K562 (cell line): ENCODE measurements around the gene RPTOR. TPM values are rescaled to one million over a fixed set of nuclear protein-coding genes. Genes with fewer than 3 reads are reported as not detected.

ENCODE experiments used
- ARNT ChIP-seq, 2 experiments: fragments of 450-650 bp; IDR thresholded peaks; 2 replicates each; pipeline ENCODE4 v1.6.1; 2016; ENCODE audit warnings: mild to moderate bottlenecking in 1 of 2
- CBFA2T2 ChIP-seq: fragments of 450-650 bp; conservative IDR thresholded peaks from 2 replicates; pipeline ENCODE4 v1.6.1; 2017; ENCODE audit warnings: mild to moderate bottlenecking
- DNMT1 ChIP-seq: fragments of 450-650 bp; IDR thresholded peaks from 2 replicates; pipeline ENCODE4 v1.6.1; 2016; ENCODE audit warnings: antibody characterized with exemption, mild to moderate bottlenecking
- GABPB2 ChIP-seq: fragments of 250-450 bp; sonication (Bioruptor Pico); conservative IDR thresholded peaks from 2 replicates; pipeline ENCODE4 v1.5.1; 2021; ENCODE audit warnings: mild to moderate bottlenecking
- HOXB6 ChIP-seq: fragments of 250-450 bp; sonication (Bioruptor Pico); IDR thresholded peaks from 2 replicates; pipeline ENCODE4 v1.5.1; 2022; ENCODE audit warnings: mild to moderate bottlenecking, borderline replicate concordance
- KLF10 ChIP-seq: fragments of 250-450 bp; sonication (Bioruptor Pico); IDR thresholded peaks from 2 replicates; pipeline ENCODE4 v1.6.1; 2021; ENCODE audit warnings: matching md5 sums
- NR0B1 ChIP-seq: fragments of 450-650 bp; IDR thresholded peaks from one replicate; pipeline ENCODE4 v1.6.1; 2018; ENCODE audit warnings: mild to moderate bottlenecking, moderate library complexity; ENCODE audit not compliant: partially characterized antibody
- NR4A1 ChIP-seq, 2 experiments: fragments of 250-450 bp in 1 of 2; fragments of 450-650 bp in 1 of 2; sonication (Bioruptor Pico) in 1 of 2; IDR thresholded peaks; 2 replicates each; pipeline versions ENCODE4 v1.4.0 to v1.6.1; 2016 to 2020; ENCODE audit warnings: mild to moderate bottlenecking in 2 of 2, missing compliant biosample characterization in 1 of 2, missing genetic modification characterization in 1 of 2, moderate library complexity in 1 of 2
- ZNF263 ChIP-seq: sonication (generic); formaldehyde crosslinking; IDR thresholded peaks from 2 replicates; pipeline ENCODE4 v1.8.0; 2022; ENCODE audit warnings: mild to moderate bottlenecking, missing genetic modification reagents, borderline replicate concordance
- ZNF668 ChIP-seq: fragments of 250-450 bp; sonication (Bioruptor Pico); IDR thresholded peaks from 2 replicates; pipeline ENCODE4 v1.8.0; 2022; ENCODE audit warnings: mild to moderate bottlenecking, inconsistent platforms
- polyA plus RNA-seq, 8 experiments: library from polyadenylated mRNA; depleted of rRNA in 4 of 8; stranded (reverse) in 5 of 8; unstranded in 3 of 8; fragments of >200 nt; fragmentation: Nextera tagmentation in 2 of 8; fragmentation: Illumina TruSeq in 1 of 8; extraction: Ambion mirVana in 2 of 8; extraction: Trizol in 1 of 8; gene quantifications; 2 replicates each; pipeline versions ENCODE4 v1.2.1 to v1.2.3, GENCODE V29; 2011 to 2014; ENCODE audit warnings: inconsistent platforms in 1 of 8, missing spikeins in 1 of 8
- total RNA-seq, 7 experiments: library from RNA; depleted of rRNA in 6 of 7; stranded (reverse); fragments of >200 nt in 6 of 7; fragmentation: Illumina TruSeq in 2 of 7; extraction: Trizol in 2 of 7; gene quantifications; 2 replicates each; pipeline versions ENCODE4 v1.2.1 to v1.2.3, GENCODE V29; 2011 to 2021; ENCODE audit warnings: low replicate concordance in 1 of 7
- TF ChIP-seq, protein P1 (sequence below): fragments of 200-800 bp; sonication (Bioruptor generic); IDR thresholded peaks from 2 replicates; pipeline ENCODE4 v1.6.1; 2017; ENCODE audit warnings: missing genetic modification characterization, missing compliant biosample characterization
- TF ChIP-seq, protein P2 (sequence below), 2 experiments: IDR thresholded peaks; 2 replicates each; pipeline ENCODE4 v1.6.1; 2012; ENCODE audit warnings: improper control_type of control experiment in 2 of 2, low read depth in 2 of 2, low read length in 2 of 2, borderline replicate concordance in 1 of 2
- TF ChIP-seq, protein P3 (sequence below): fragments of 450-650 bp; formaldehyde crosslinking; IDR thresholded peaks from 2 replicates; pipeline ENCODE4 v1.4.0; 2020; ENCODE audit warnings: mild to moderate bottlenecking, mixed read lengths
- TF ChIP-seq, protein P4 (sequence below), 3 experiments: fragments of 200-800 bp in 1 of 3; fragments of 250-450 bp in 1 of 3; fragments of 450-650 bp in 1 of 3; sonication (Bioruptor Pico) in 1 of 3; sonication (Bioruptor generic) in 1 of 3; formaldehyde crosslinking in 1 of 3; IDR thresholded peaks; 2 replicates each; pipeline versions ENCODE4 v1.6.1 to v1.8.0; 2016 to 2022; ENCODE audit warnings: mild to moderate bottlenecking in 2 of 3, missing genetic modification characterization in 2 of 3, missing compliant biosample characterization in 1 of 3, moderate library complexity in 1 of 3

Gene RPTOR
- total and polyA plus RNA-seq, 9 of the 15 experiments (the other 6 are each of a cell fraction or from before 2014, with no cell fraction given): 0.24 to 54.1 (median 10.2) TPM

- TF ChIP-seq DNMT1 (no peak), NR4A1 (CRISPR knock-in tag; IDR thresholded peaks at IDR 0.05) (no peak), NR4A1 (tag; IDR thresholded peaks at IDR 0.05) (no peak), ARNT (IDR thresholded peaks at IDR 0.05) (no peak), KLF10 (CRISPR knock-in tag) (no peak), CBFA2T2 (no peak), ZNF263 (CRISPR knock-in tag) (no peak), ZNF668 (CRISPR knock-in tag) (no peak), HOXB6 (CRISPR knock-in tag) (no peak), NR0B1 (no peak), GABPB2 (CRISPR knock-in tag) (no peak)
- TF ChIP-seq, protein P1, sequence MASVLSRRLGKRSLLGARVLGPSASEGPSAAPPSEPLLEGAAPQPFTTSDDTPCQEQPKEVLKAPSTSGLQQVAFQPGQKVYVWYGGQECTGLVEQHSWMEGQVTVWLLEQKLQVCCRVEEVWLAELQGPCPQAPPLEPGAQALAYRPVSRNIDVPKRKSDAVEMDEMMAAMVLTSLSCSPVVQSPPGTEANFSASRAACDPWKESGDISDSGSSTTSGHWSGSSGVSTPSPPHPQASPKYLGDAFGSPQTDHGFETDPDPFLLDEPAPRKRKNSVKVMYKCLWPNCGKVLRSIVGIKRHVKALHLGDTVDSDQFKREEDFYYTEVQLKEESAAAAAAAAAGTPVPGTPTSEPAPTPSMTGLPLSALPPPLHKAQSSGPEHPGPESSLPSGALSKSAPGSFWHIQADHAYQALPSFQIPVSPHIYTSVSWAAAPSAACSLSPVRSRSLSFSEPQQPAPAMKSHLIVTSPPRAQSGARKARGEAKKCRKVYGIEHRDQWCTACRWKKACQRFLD (CRISPR knock-in tag): no peak
- TF ChIP-seq, protein P2, sequence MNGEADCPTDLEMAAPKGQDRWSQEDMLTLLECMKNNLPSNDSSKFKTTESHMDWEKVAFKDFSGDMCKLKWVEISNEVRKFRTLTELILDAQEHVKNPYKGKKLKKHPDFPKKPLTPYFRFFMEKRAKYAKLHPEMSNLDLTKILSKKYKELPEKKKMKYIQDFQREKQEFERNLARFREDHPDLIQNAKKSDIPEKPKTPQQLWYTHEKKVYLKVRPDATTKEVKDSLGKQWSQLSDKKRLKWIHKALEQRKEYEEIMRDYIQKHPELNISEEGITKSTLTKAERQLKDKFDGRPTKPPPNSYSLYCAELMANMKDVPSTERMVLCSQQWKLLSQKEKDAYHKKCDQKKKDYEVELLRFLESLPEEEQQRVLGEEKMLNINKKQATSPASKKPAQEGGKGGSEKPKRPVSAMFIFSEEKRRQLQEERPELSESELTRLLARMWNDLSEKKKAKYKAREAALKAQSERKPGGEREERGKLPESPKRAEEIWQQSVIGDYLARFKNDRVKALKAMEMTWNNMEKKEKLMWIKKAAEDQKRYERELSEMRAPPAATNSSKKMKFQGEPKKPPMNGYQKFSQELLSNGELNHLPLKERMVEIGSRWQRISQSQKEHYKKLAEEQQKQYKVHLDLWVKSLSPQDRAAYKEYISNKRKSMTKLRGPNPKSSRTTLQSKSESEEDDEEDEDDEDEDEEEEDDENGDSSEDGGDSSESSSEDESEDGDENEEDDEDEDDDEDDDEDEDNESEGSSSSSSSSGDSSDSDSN (IDR thresholded peaks at IDR 0.05; ENCODE audit: borderline replicate concordance in 1 of 2, low read depth in 2 of 2, low read length in 2 of 2): no peak
- TF ChIP-seq, protein P3, sequence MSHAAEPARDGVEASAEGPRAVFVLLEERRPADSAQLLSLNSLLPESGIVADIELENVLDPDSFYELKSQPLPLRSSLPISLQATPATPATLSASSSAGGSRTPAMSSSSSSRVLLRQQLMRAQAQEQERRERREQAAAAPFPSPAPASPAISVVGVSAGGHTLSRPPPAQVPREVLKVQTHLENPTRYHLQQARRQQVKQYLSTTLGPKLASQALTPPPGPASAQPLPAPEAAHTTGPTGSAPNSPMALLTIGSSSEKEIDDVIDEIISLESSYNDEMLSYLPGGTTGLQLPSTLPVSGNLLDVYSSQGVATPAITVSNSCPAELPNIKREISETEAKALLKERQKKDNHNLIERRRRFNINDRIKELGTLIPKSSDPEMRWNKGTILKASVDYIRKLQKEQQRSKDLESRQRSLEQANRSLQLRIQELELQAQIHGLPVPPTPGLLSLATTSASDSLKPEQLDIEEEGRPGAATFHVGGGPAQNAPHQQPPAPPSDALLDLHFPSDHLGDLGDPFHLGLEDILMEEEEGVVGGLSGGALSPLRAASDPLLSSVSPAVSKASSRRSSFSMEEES: no peak
- TF ChIP-seq, protein P4, sequence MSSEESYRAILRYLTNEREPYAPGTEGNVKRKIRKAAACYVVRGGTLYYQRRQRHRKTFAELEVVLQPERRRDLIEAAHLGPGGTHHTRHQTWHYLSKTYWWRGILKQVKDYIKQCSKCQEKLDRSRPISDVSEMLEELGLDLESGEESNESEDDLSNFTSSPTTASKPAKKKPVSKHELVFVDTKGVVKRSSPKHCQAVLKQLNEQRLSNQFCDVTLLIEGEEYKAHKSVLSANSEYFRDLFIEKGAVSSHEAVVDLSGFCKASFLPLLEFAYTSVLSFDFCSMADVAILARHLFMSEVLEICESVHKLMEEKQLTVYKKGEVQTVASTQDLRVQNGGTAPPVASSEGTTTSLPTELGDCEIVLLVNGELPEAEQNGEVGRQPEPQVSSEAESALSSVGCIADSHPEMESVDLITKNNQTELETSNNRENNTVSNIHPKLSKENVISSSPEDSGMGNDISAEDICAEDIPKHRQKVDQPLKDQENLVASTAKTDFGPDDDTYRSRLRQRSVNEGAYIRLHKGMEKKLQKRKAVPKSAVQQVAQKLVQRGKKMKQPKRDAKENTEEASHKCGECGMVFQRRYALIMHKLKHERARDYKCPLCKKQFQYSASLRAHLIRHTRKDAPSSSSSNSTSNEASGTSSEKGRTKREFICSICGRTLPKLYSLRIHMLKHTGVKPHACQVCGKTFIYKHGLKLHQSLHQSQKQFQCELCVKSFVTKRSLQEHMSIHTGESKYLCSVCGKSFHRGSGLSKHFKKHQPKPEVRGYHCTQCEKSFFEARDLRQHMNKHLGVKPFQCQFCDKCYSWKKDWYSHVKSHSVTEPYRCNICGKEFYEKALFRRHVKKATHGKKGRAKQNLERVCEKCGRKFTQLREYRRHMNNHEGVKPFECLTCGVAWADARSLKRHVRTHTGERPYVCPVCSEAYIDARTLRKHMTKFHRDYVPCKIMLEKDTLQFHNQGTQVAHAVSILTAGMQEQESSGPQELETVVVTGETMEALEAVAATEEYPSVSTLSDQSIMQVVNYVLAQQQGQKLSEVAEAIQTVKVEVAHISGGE (CRISPR knock-in tag; IDR thresholded peaks at IDR 0.05): 0 out of 6 replicates have a peak, but pooled peaks of 1 of the 3 experiments have one; percentile 31
These were observed 447.7 kb downstream of the RPTOR start (continued) for GRCh38 chr17:80992077-80992947.
